CD14-positive monocyte (primary cell): ENCODE data around the gene LRRFIP1. TPM values are rescaled to one million over a fixed set of nuclear protein-coding genes. Genes with fewer than 3 reads are reported as not detected.

Experiments used
- DNase-seq, 3 donors: peaks; one replicate each; pipeline ENCODE4 v3.0.0-alpha.2; 2011 to 2022
- H2AFZ ChIP-seq: 2 replicates; pipeline ENCODE4 v1.6.0; 2012; ENCODE audit warnings: mild to moderate bottlenecking, low read depth, low read length, inconsistent platforms; ENCODE audit not compliant: insufficient read depth, poor library complexity, severe bottlenecking
- H3K27ac ChIP-seq, 2 donors: 1 replicate in 1 of 2; 2 replicates in 1 of 2; pipeline ENCODE4 v1.5.1; 2012 to 2013; ENCODE audit warnings: low read length in 2 of 2, control low read depth in 1 of 2, inconsistent platforms in 1 of 2, low read depth in 1 of 2, mild to moderate bottlenecking in 1 of 2
- H3K27me3 ChIP-seq, 2 donors: one replicate each; pipeline versions ENCODE4 v1.6.0 to v1.6.1; 2011 to 2013; ENCODE audit warnings: low read length in 2 of 2; ENCODE audit not compliant: control insufficient read depth in 2 of 2, insufficient read depth in 2 of 2
- H3K36me3 ChIP-seq, 2 donors: replicated peaks in 1 of 2; 1 replicate in 1 of 2; 2 replicates in 1 of 2; pipeline versions ENCODE4 v1.5.1 to v1.6.1; 2012 to 2013; ENCODE audit warnings: low read length in 2 of 2, control low read depth in 1 of 2, inconsistent platforms in 1 of 2, mild to moderate bottlenecking in 1 of 2; ENCODE audit not compliant: insufficient read depth in 2 of 2, control insufficient read depth in 1 of 2
- H3K4me1 ChIP-seq, 2 donors: 1 replicate in 1 of 2; 2 replicates in 1 of 2; pipeline versions ENCODE4 v1.5.1 to v1.6.1; 2012 to 2013; ENCODE audit warnings: low read length in 2 of 2, control low read depth in 1 of 2, inconsistent platforms in 1 of 2, mild to moderate bottlenecking in 1 of 2, moderate library complexity in 1 of 2; ENCODE audit not compliant: insufficient read depth in 2 of 2, control insufficient read depth in 1 of 2
- H3K4me2 ChIP-seq: replicated peaks from 2 replicates; pipeline ENCODE3; 2012; ENCODE audit warnings: low read length, moderate library complexity, mild to moderate bottlenecking; ENCODE audit not compliant: poor library complexity, severe bottlenecking; ENCODE audit errors: extremely low read depth
- H3K4me3 ChIP-seq, 3 experiments: fragments of 200-600 bp in 1 of 3; sonication (generic) in 1 of 3; replicated peaks in 1 of 3; 1 replicate in 2 of 3; 2 replicates in 1 of 3; pipeline ENCODE4 v1.5.1; 2011 to 2013; ENCODE audit warnings: low read length in 3 of 3, mild to moderate bottlenecking in 3 of 3, control low read depth in 2 of 3, low read depth in 2 of 3, inconsistent platforms in 1 of 3, moderate library complexity in 1 of 3
- H3K79me2 ChIP-seq: 2 replicates; pipeline ENCODE4 v1.6.0; 2012; ENCODE audit warnings: mild to moderate bottlenecking, control low read depth, inconsistent platforms, low read length, moderate library complexity; ENCODE audit not compliant: insufficient read depth
- H3K9ac ChIP-seq: 2 replicates; pipeline ENCODE4 v1.6.0; 2017; ENCODE audit warnings: low read length, mild to moderate bottlenecking; ENCODE audit not compliant: insufficient read depth, poor library complexity, severe bottlenecking
- H3K9me3 ChIP-seq, 2 donors: replicated peaks in 1 of 2; 1 replicate in 1 of 2; 2 replicates in 1 of 2; pipeline versions ENCODE4 v1.5.1 to v1.6.1; 2012 to 2013; ENCODE audit warnings: low read length in 2 of 2, control low read depth in 1 of 2; ENCODE audit not compliant: control insufficient read depth in 1 of 2, insufficient read depth in 1 of 2
- H4K20me1 ChIP-seq: 2 replicates; pipeline ENCODE4 v1.6.0; 2012; ENCODE audit warnings: mild to moderate bottlenecking, low read length, control low read depth, moderate library complexity; ENCODE audit not compliant: insufficient read depth
- H3K27ac Mint-ChIP-seq, 7 donors: one replicate each; pipeline ENCODE4 v1.8.0; 2020; ENCODE audit warnings: mild to moderate bottlenecking in 7 of 7, mixed read lengths in 7 of 7, moderate library complexity in 6 of 7, inconsistent platforms in 2 of 7
- H3K27me3 Mint-ChIP-seq, 3 donors: one replicate each; pipeline ENCODE4 v1.8.0; 2021 to 2022; ENCODE audit warnings: low read depth in 3 of 3, mild to moderate bottlenecking in 3 of 3, mixed read lengths in 3 of 3, moderate library complexity in 3 of 3, inconsistent platforms in 1 of 3
- H3K36me3 Mint-ChIP-seq, 2 donors: one replicate each; pipeline ENCODE4 v1.8.0; 2020; ENCODE audit warnings: mixed read lengths in 2 of 2, inconsistent platforms in 1 of 2, mild to moderate bottlenecking in 1 of 2
- H3K4me1 Mint-ChIP-seq: one replicate; pipeline ENCODE4 v1.8.0; 2020; ENCODE audit warnings: mild to moderate bottlenecking, mixed read lengths
- H3K4me3 Mint-ChIP-seq, 2 donors: one replicate each; pipeline ENCODE4 v1.8.0; 2020; ENCODE audit warnings: mild to moderate bottlenecking in 2 of 2, mixed read lengths in 2 of 2, moderate library complexity in 1 of 2
- H3K9me3 Mint-ChIP-seq, 7 donors: one replicate each; pipeline ENCODE4 v1.8.0; 2020 to 2022; ENCODE audit warnings: mixed read lengths in 7 of 7, mild to moderate bottlenecking in 6 of 7, moderate library complexity in 6 of 7, inconsistent platforms in 2 of 7
- WGBS: methylation state at CpG from one replicate; pipeline ENCODE4 v1.1.5; 2013; ENCODE audit warnings: missing lambda C conversion rate; ENCODE audit not compliant: insufficient coverage; 5-methylcytosine and 5-hydroxymethylcytosine counted together
- intact Hi-C, 2 donors: fragments of 100-400 bp; cut with micrococcal nuclease; formaldehyde crosslinking; loops; one replicate each; pipeline versions ENCODE4 v1.15.0 to v1.15.1; 2023
- polyA plus RNA-seq, 3 donors: library from polyadenylated mRNA; depleted of rRNA in 1 of 3; unstranded in 2 of 3; stranded (reverse) in 1 of 3; fragments of 300-500 nt in 2 of 3; fragments of >200 nt in 1 of 3; fragmentation: Illumina TruSeq in 2 of 3; gene quantifications; 1 replicate in 2 of 3; 2 replicates in 1 of 3; pipeline ENCODE4 v1.2.3, GENCODE V29; 2012 to 2021
- TF ChIP-seq, protein P1 (sequence below): fragments of 200-600 bp; IDR thresholded peaks from one replicate; pipeline ENCODE4 v1.8.0; 2022; ENCODE audit warnings: antibody characterized with exemption, mild to moderate bottlenecking

LRRFIP1 gene
- polyA plus RNA-seq, 3 donors: 67.3 to 148 (median 98.3) TPM

DNA sequence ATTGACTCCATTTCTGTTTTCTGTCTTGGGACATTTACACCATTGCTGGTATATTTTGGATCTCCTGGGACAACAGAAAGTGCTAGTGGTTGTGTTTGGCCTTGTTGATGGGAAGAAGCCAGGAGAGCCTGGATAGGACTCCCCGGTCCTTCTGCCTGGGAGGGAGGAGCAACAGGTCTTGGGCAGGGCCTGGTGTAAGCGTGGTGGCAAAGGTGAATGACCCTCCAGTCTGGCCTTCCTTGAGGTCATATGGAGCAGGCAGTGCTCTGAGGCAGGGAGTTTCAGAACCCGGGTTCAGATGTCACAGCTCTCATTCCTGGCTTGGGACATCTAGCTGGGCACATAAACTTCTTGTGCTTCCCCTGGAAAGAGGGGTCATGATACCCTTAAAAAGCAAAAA lies 115.2 kb downstream of the LRRFIP1 start:
- peaks cover 30 to 73% of the 10 kb centered on the region in 2 donors for H3K36me3 ChIP-seq
- H3K4me1 ChIP-seq: peaks cover 9 to 18% of the 10 kb centered on the region in 2 donors
- H3K27ac ChIP-seq: peak overlapping the region in 1 of 2 donors; percentile 53
- Mint-ChIP-seq H3K36me3 (peaks cover 47 to 71% of the 10 kb centered on the region in 2 donors), H3K4me3 (no peak overlapping the region), H3K4me1 (peaks cover 48% of the 10 kb centered on the region), H3K27me3 (no peaks in the 10 kb centered on the region), H3K9me3 (no peaks in the 10 kb centered on the region), H3K27ac (peak overlapping the region; percentile 30 to 92 (median 75))
- H3K9ac ChIP-seq: no peak overlapping the region
- H3K79me2 ChIP-seq: peaks cover 100% of the 10 kb centered on the region
- H3K4me2 ChIP-seq: no peak overlapping the region
- no peak overlapping the region for H3K4me3 ChIP-seq
- TF ChIP-seq, protein P1, sequence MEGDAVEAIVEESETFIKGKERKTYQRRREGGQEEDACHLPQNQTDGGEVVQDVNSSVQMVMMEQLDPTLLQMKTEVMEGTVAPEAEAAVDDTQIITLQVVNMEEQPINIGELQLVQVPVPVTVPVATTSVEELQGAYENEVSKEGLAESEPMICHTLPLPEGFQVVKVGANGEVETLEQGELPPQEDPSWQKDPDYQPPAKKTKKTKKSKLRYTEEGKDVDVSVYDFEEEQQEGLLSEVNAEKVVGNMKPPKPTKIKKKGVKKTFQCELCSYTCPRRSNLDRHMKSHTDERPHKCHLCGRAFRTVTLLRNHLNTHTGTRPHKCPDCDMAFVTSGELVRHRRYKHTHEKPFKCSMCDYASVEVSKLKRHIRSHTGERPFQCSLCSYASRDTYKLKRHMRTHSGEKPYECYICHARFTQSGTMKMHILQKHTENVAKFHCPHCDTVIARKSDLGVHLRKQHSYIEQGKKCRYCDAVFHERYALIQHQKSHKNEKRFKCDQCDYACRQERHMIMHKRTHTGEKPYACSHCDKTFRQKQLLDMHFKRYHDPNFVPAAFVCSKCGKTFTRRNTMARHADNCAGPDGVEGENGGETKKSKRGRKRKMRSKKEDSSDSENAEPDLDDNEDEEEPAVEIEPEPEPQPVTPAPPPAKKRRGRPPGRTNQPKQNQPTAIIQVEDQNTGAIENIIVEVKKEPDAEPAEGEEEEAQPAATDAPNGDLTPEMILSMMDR: no peak
- peaks cover 100% of the 10 kb centered on the region for H4K20me1 ChIP-seq
- no peak overlapping the region for H2AFZ ChIP-seq
- no peak for DNase-seq
- H3K9me3 ChIP-seq: no peaks in the 10 kb centered on the region
- 90% methylated on average over 2 of the region's 3 CpGs for WGBS
- intact Hi-C loops: loop anchor here (5.0 kb wide), 2 partner anchors 70 to 160 kb away; no protein-coding TSS in a partner anchor
- H3K27me3 ChIP-seq: no peaks in the 10 kb centered on the region

DNA sequence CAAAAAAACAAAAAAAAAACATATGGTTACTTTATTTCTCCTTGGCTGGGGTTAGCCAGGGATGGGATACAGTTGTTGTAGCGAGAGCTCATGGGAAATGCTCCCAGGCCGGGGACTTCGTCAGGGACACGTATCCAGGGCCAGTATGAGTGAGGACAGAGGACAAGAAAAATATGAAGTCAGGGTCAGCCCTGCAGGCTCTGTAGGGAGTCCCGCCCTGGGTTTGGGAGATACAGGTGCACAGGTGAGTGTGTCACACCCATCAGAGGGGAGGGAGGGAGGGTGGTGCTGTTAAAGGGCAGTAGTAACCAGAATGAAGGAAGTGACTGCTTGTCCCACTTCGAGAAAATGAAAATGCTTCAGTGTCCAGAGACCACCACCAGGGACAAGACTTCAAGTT lies 115.6 kb downstream of the LRRFIP1 start:
- H3K4me2 ChIP-seq: no peak overlapping the region
- H3K9me3 Mint-ChIP-seq: peaks cover 0 to 3% (median 0%) of the 10 kb centered on the region in 7 donors
- TF ChIP-seq, protein P1: no peak
- no peaks in the 10 kb centered on the region for H3K27me3 Mint-ChIP-seq
- no peaks in the 10 kb centered on the region for H3K9me3 ChIP-seq
- H3K27me3 ChIP-seq: no peaks in the 10 kb centered on the region
- H3K4me3 Mint-ChIP-seq: no peak overlapping the region
- H2AFZ ChIP-seq: no peak overlapping the region
- no peak for DNase-seq
- H3K36me3 ChIP-seq: peaks cover 32 to 73% of the 10 kb centered on the region in 2 donors
- peaks cover 100% of the 10 kb centered on the region for H3K79me2 ChIP-seq
- intact Hi-C loops: loop anchor here (5.0 kb wide), 2 partner anchors 71 to 161 kb away; no protein-coding TSS in a partner anchor
- H3K27ac ChIP-seq: peak overlapping the region in 1 of 2 donors; percentile 55
- 87% methylated on average over 5 of the region's 6 CpGs for WGBS
- H3K27ac Mint-ChIP-seq: peak overlapping the region; percentile 53 to 92 (median 82)
- H3K36me3 Mint-ChIP-seq: peaks cover 47 to 71% of the 10 kb centered on the region in 2 donors
- H4K20me1 ChIP-seq: peaks cover 100% of the 10 kb centered on the region
- H3K4me1 Mint-ChIP-seq: peaks cover 48% of the 10 kb centered on the region
- H3K4me3 ChIP-seq: no peak overlapping the region
- H3K9ac ChIP-seq: no peak overlapping the region
- H3K4me1 ChIP-seq: peaks cover 9 to 18% of the 10 kb centered on the region in 2 donors
